Fibroblast of pulmonary artery (primary cell): Measurements from ENCODE around the gene PROSER1.
"Not testable (repeated sequence)": the region's sequence is repeated elsewhere in the genome, so short reads cannot be mapped to it uniquely, and the experiment has no call there.

Experiments
- DNase-seq: peaks from one replicate; pipeline ENCODE4 v3.0.0-alpha.2; 2010; ENCODE audit warnings: low read depth
- H3K4me3 ChIP-seq: replicated peaks from 2 replicates; pipeline ENCODE4 v1.5.1; 2011; ENCODE audit warnings: low read depth, mild to moderate bottlenecking, control low read depth, low read length, moderate library complexity
- TF ChIP-seq, protein P1 (sequence below): IDR thresholded peaks from 2 replicates; pipeline ENCODE4 v1.5.1; 2011; ENCODE audit warnings: mild to moderate bottlenecking, control low read depth, low read length, inconsistent platforms; ENCODE audit errors: missing control alignments

The PROSER1 gene

DNA sequence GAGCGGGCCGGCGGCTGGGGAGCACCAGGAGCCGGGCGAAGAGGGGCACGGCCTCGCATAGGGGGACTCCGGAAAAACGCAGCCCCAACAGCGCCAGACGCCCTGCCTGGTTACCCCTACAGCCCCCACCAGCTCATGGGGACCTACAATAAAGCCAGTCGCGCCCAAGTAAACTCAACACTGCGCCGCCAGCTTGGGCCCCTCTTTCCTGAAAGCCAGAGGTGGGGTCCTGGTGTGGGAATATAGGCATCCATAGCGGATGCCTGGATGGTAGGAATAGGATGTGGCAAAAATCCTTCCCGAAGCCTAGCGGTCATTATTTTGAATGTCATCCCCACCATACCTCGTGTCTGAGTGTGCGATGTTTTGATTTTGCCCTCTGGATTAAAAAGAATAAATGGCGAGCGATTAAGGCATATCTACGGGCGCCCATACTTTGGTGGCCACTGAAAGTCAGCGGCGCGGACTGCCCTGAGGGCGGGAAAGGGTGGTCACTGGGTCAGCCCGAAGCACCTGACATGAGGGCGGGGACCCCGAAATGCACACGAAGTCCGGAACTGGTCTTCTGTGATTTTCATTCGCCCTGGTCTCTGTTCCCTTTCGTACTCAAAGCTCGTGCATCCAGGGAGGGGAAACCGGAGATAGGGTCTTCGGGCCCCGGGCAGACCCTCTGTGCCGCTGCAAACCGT is at the start of gene PROSER1, which contains the start of gene NHLRC3:
TSS of gene PROSER1 (minus strand) at position 210 of the 689 bp plus-strand sequence. CDS start 847 bp downstream, outside the sequence.
TSS of gene NHLRC3 (plus strand) at position 577 of the 689 bp plus-strand sequence. CDS start 184 bp downstream, outside the sequence.
- H3K4me3 ChIP-seq: peak within 1 kb of the TSS; percentile 93
- DNase-seq: peak; percentile 94
- TF ChIP-seq, protein P1, sequence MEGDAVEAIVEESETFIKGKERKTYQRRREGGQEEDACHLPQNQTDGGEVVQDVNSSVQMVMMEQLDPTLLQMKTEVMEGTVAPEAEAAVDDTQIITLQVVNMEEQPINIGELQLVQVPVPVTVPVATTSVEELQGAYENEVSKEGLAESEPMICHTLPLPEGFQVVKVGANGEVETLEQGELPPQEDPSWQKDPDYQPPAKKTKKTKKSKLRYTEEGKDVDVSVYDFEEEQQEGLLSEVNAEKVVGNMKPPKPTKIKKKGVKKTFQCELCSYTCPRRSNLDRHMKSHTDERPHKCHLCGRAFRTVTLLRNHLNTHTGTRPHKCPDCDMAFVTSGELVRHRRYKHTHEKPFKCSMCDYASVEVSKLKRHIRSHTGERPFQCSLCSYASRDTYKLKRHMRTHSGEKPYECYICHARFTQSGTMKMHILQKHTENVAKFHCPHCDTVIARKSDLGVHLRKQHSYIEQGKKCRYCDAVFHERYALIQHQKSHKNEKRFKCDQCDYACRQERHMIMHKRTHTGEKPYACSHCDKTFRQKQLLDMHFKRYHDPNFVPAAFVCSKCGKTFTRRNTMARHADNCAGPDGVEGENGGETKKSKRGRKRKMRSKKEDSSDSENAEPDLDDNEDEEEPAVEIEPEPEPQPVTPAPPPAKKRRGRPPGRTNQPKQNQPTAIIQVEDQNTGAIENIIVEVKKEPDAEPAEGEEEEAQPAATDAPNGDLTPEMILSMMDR: no peak

DNA sequence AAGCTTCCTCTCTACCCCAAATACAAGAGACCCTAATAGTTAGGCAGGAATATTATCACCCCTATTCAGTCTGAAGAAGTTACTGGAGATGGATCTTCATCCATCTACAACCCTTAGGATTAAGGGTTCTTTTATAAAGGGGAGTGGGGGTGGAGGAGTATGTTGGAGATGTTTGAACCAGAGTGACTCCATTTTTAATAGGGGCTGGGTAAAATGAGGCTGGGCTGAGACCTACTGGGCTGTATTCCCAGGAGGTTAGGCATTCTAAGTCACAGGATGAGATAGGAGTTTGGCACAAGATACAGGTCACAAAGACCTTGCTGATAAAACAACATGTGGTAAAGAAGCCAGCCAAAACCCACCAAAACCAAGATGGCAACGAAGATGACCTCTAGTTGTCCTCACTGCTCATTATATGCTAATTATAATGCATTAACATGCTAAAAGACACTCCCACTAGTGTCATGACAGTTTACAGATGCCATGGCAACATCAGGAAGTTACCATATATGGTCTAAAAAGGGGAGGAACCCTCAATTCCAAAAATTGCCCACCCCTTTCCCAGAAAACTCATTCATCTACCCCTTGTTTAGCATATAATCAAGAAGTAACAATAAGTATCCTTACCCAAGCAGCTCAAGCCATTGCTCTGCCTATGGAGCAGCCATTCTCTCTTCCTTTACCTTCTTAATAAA is 48.5 kb upstream of the PROSER1 start:
- H3K4me3 ChIP-seq, DNase-seq: not testable (repeated sequence)

DNA sequence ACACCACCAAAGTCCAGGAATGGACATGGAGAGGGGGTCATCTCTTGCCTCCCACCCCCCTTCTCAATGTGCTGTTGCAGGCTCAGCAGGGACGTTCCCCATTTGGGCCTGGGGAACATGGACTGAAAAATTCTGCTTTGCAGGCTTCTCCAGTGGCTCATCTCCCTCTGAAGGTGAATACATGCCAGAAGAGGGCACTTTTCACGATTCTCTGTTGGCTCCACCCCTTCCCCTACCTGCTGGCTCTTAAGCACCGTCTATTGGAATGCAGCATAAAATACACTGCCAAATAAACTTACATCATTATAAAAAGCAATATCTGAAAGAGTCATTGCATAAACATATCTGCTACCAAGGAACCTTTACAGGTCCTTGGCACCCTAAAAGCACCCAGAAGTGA is 36.1 kb upstream of the PROSER1 start:
- DNase-seq: no peak
- H3K4me3 ChIP-seq: no peak overlapping the region
- TF ChIP-seq, protein P1: no peak

DNA sequence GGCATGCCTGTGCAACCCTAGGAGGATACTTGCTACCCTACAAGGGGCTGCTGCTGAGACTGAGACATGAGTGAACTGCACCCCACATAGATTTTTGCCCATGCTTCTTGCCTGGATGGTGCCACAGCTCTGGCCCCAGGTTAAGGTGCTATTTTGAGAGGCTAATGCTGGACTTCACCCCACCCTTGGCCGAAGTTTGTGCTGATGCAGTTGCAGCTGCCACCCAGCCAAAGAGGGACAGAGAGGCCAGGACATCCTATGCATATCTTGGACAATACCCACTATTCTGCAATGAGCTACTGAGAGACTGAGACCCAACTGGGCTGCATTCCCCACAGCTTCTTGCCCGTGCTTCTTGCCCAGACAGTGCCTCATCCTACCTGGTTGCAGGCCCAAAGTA is 35.0 kb upstream of the PROSER1 start:
- no peak for DNase-seq
- H3K4me3 ChIP-seq: no peak overlapping the region
- TF ChIP-seq, protein P1: no peak

DNA sequence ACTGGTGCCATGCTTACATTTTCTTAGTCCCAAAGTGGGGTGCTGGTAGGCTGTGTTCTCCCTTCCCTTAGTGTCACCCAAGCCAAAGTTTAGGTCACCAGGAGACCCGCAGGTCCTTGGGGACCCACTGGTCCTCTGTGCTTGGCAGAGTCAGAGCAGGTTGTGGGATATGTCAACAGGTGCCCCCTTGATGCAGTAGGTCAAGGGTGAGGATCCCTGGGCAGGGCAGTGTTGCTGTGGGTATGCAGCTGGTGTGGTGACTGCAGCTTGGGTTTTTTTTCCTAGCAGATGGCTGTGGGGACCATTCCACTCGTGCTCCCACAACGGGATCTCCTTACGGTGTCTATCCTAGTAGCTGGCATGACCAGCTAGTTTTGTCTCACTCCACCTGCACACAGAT is 24.1 kb upstream of the PROSER1 start:
- TF ChIP-seq, protein P1: no peak
- no peak overlapping the region for H3K4me3 ChIP-seq
- no peak for DNase-seq

DNA sequence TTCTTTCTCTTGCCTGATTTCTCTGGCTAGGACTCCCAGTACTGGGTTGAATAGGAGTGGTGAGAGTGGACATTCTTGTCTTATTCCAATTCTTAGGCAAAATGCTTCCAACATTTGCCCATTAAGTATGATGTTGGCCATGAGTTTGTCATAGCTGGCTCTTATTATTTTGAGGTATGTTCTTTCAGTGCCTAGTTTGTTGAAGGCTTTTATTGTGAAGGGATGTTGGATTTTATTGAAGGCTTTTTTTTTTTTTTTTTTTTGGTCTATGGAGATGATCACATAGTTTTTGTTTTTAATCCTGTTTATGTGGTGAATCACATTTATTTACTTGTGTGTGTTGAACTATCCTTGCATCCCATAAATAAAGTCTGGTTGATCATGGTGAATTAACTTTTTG is 20.2 kb upstream of the PROSER1 start:
- H3K4me3 ChIP-seq: no peak overlapping the region
- no peak for DNase-seq
- TF ChIP-seq, protein P1: no peak

DNA sequence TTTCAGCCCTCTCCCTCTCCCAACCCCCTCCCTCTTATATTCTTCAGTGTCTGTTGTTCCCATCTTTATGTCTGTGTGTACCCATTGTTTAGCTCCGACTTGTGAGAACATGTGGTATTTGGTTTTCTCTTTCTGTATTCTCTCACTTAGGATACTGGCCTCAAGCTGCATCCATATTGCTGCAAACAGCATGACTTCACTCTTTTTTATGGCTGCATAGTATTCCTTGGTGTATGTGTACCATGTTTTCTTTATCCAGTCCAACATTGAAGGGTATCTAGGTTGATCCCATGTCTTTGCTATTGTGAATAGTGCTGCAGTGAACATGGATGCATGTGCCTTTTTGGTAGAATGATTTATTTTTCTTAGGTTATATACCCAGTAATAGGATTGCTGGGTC is 18.1 kb upstream of the PROSER1 start:
- DNase-seq: no peak
- H3K4me3 ChIP-seq: no peak overlapping the region
- TF ChIP-seq, protein P1: no peak
